Lower leg skin (tissue), 4 donors: ENCODE results near the gene DNASE2. TPM values are rescaled to one million over a fixed set of nuclear protein-coding genes. Genes with fewer than 3 reads are reported as not detected.

ENCODE experiments used
- DNase-seq, 2 donors: peaks; one replicate each; pipeline ENCODE4 v3.0.0-alpha.2; 2019; ENCODE audit warnings: low spot score in 2 of 2
- H3K4me3 ChIP-seq: fragments of 200-600 bp; sonication (generic); 2 replicates; pipeline ENCODE4 v1.5.1; 2017; ENCODE audit warnings: mild to moderate bottlenecking, low read depth; ENCODE audit not compliant: poor library complexity, severe bottlenecking
- CTCF ChIP-seq, 3 donors: fragments of 450-650 bp; IDR thresholded peaks; one replicate each; pipeline ENCODE4 v1.5.1; 2016; ENCODE audit warnings: antibody characterized with exemption in 3 of 3, mild to moderate bottlenecking in 3 of 3, moderate library complexity in 2 of 3
- POLR2A ChIP-seq, 2 donors: fragments of 450-650 bp; IDR thresholded peaks; one replicate each; pipeline ENCODE4 v1.6.1; 2016 to 2017; ENCODE audit warnings: antibody characterized with exemption in 2 of 2, mild to moderate bottlenecking in 1 of 2, moderate library complexity in 1 of 2
- whole genome bisulfite sequencing, 2 donors: methylation state at CpG; one replicate each; pipeline ENCODE4 v1.1.5; 2018; 5-methylcytosine and 5-hydroxymethylcytosine counted together
- intact Hi-C: fragments of 100-400 bp; cut with DNase I; formaldehyde crosslinking; loops from one replicate; pipeline ENCODE4 v1.15.0; 2023; ENCODE audit warnings: low total_unique reads
- microRNA-seq, 2 donors: library from miRNA; unstranded; fragments of <30 nt; microRNA quantifications; one replicate each; pipeline ENCODE4, GENCODE V29; 2016; ENCODE audit warnings: borderline replicate concordance in 2 of 2, borderline number of aligned reads in 1 of 2
- total RNA-seq, 4 donors: library from RNA; depleted of rRNA; stranded (reverse); fragments of >200 nt; gene quantifications; one replicate each; pipeline ENCODE4 v1.1.0, GENCODE V29; 2016

The DNASE2 gene
- total RNA-seq, 4 donors from 2014 or later: 31.8 to 50.6 (median 36.6) TPM

- intact Hi-C loops: no loop called here
- 3 to 11% methylated on average over 20 of the region's 20 CpGs for WGBS, 2 donors
- H3K4me3 ChIP-seq: no peak within 1 kb of the TSS
- TF ChIP-seq CTCF (IDR thresholded peaks at IDR 0.05): no peak
- no peak for TF ChIP-seq POLR2A (IDR thresholded peaks at IDR 0.05)
- DNase-seq: no peak
Observed at GRCh38 chr19:12834566-12834943, 46.7 kb downstream of the DNASE2 start, which contains the start of gene RTBDN. Gene RTBDN, minus strand, starts transcription at chr19:12834579. Its CDS starts 4,600 bp downstream, at chr19:12829979.

- no peak for DNase-seq
- no peak for TF ChIP-seq POLR2A (IDR thresholded peaks at IDR 0.05)
- no peak for TF ChIP-seq CTCF (IDR thresholded peaks at IDR 0.05)
- intact Hi-C loops: no loop called here
- WGBS, 2 donors: 1 to 2% methylated on average over 7 to 36 of the region's 87 CpGs
- H3K4me3 ChIP-seq: no peak overlapping the region
Observed at GRCh38 chr19:12833738-12834565, 47.3 kb downstream of the DNASE2 start.

- no peak overlapping the region for H3K4me3 ChIP-seq
- TF ChIP-seq POLR2A (IDR thresholded peaks at IDR 0.05) (no peak), CTCF (IDR thresholded peaks at IDR 0.05) (no peak)
- intact Hi-C loops: no loop called here
- WGBS, 2 donors: 0 to 1% methylated on average over 3 to 5 of the region's 5 CpGs
- DNase-seq: no peak
Observed at GRCh38 chr19:12833418-12833737, 47.9 kb downstream of the DNASE2 start.

- intact Hi-C loops: no loop called here
- no peak for DNase-seq
- TF ChIP-seq CTCF (IDR thresholded peaks at IDR 0.05): no peak
- no peak for TF ChIP-seq POLR2A (IDR thresholded peaks at IDR 0.05)
- no peak overlapping the region for H3K4me3 ChIP-seq
- WGBS, 2 donors: 9% methylated on average over 22 to 23 of the region's 23 CpGs
Observed at GRCh38 chr19:12828494-12828893, 52.8 kb downstream of the DNASE2 start.

- intact Hi-C loops: no loop called here
- DNase-seq: no peak
- H3K4me3 ChIP-seq: no peak overlapping the region
- 7% methylated on average over 45 to 46 of the region's 46 CpGs for WGBS, 2 donors
- TF ChIP-seq POLR2A (IDR thresholded peaks at IDR 0.05) (no peak), CTCF (IDR thresholded peaks at IDR 0.05) (no peak)
Observed at GRCh38 chr19:12825254-12826131, 55.8 kb downstream of the DNASE2 start.

Small RNAs within 50 kb of the gene (microRNA-seq; reads per million reads assigned to microRNA genes)
- gene MIR5695 (0 to 0.68 reads per million in 2 donors), gene MIR6794 (0 reads per million in 2 donors)

Other genes starting within 250 kb of the DNASE2 start
- gene MAN2B1, start 214.7 kb downstream of the DNASE2 start, total RNA-seq: 10 to 100 TPM; 52.8 to 83.0 (median 74.9) TPM
- gene WDR83, start 214.6 kb downstream of the DNASE2 start, total RNA-seq: 10 to 100 TPM; 15.3 to 23.7 (median 19.3) TPM
- gene DHPS, start 199.6 kb downstream of the DNASE2 start, total RNA-seq: 100 to 1,000 TPM; 101 to 218 (median 159) TPM
- gene GNG14, start 193.5 kb downstream of the DNASE2 start, total RNA-seq: not detected
- gene FBXW9, start 184.8 kb downstream of the DNASE2 start, total RNA-seq: 10 to 100 TPM in 3 of 4 donors, 1 to 10 TPM in 1; 7.2 to 21.4 (median 13.1) TPM
- gene TNPO2, start 157.5 kb downstream of the DNASE2 start, total RNA-seq: 100 to 1,000 TPM in 1 of 4 donors, 10 to 100 TPM in 3; 58.3 to 160 (median 89.9) TPM
- gene TRIR, start 146.8 kb downstream of the DNASE2 start, total RNA-seq: 100 to 1,000 TPM; 358 to 439 (median 390) TPM
- 10 to 100 TPM; 43.2 to 63.2 (median 53.4) TPM for gene GET3, start 144.0 kb downstream of the DNASE2 start, total RNA-seq
- gene BEST2, start 129.7 kb downstream of the DNASE2 start, total RNA-seq: 100 to 1,000 TPM in 2 of 4 donors, 10 to 100 TPM in 2; 58.3 to 116 (median 85.5) TPM
- 100 to 1,000 TPM in 1 of 4 donors, 10 to 100 TPM in 3; 49.9 to 122 (median 65.8) TPM for gene HOOK2, start 105.9 kb downstream of the DNASE2 start, total RNA-seq
- 1,000 to 10,000 TPM in 1 of 4 donors, 100 to 1,000 TPM in 3; 608 to 1,091 (median 870) TPM for gene JUNB, start 90.0 kb downstream of the DNASE2 start, total RNA-seq
- 100 to 1,000 TPM; 266 to 459 (median 327) TPM for gene PRDX2, start 79.6 kb downstream of the DNASE2 start, total RNA-seq
- gene THSD8, start 79.4 kb downstream of the DNASE2 start, total RNA-seq: 1 to 10 TPM in 1 of 4 donors, not detected in 3; 1.6 TPM
- gene RNASEH2A, start 74.9 kb downstream of the DNASE2 start, total RNA-seq: 1 to 10 TPM; 3.3 to 7.8 (median 5.9) TPM
- gene RTBDN, start 46.9 kb downstream of the DNASE2 start, total RNA-seq: not detected
- 10 to 100 TPM in 2 of 4 donors, 1 to 10 TPM in 2; 5.9 to 20.8 (median 10.3) TPM for gene MAST1, start 42.9 kb downstream of the DNASE2 start, total RNA-seq
- under 1 TPM in 1 of 4 donors, not detected in 3; 0.13 TPM for gene KLF1, start 5.8 kb upstream of the DNASE2 start, total RNA-seq
- gene GCDH, start 9.7 kb upstream of the DNASE2 start, total RNA-seq: 10 to 100 TPM; 19.2 to 39.5 (median 24.6) TPM
- under 1 TPM in 1 of 4 donors, not detected in 3; 0.26 TPM for gene SYCE2, start 37.8 kb upstream of the DNASE2 start, total RNA-seq
- gene FARSA, start 52.3 kb upstream of the DNASE2 start, total RNA-seq: 10 to 100 TPM; 45.9 to 71.4 (median 55.9) TPM
- 100 to 1,000 TPM; 171 to 350 (median 229) TPM for gene CALR, start 57.2 kb upstream of the DNASE2 start, total RNA-seq
- 100 to 1,000 TPM; 101 to 128 (median 105) TPM for gene RAD23A, start 64.4 kb upstream of the DNASE2 start, total RNA-seq
- 10 to 100 TPM; 21.8 to 42.3 (median 29.7) TPM for gene GADD45GIP1, start 75.8 kb upstream of the DNASE2 start, total RNA-seq
- gene DAND5, start 88.1 kb upstream of the DNASE2 start, total RNA-seq: under 1 TPM in 1 of 4 donors, not detected in 3; 0.32 TPM
- 100 to 1,000 TPM; 119 to 177 (median 136) TPM for gene NFIX, start 114.0 kb upstream of the DNASE2 start, total RNA-seq
- gene LYL1, start 221.4 kb upstream of the DNASE2 start, total RNA-seq: 1 to 10 TPM; 4.9 to 8.3 (median 7.0) TPM
- gene TRMT1, start 235.3 kb upstream of the DNASE2 start, total RNA-seq: 10 to 100 TPM; 17.7 to 60.4 (median 32.7) TPM
- 10 to 100 TPM; 21.4 to 46.1 (median 39.8) TPM for gene NACC1, start 236.8 kb upstream of the DNASE2 start, total RNA-seq